Caco-2 (cell line): ENCODE measurements around the gene KCNA10. TPM values are rescaled to one million over a fixed set of nuclear protein-coding genes. Genes with fewer than 3 reads are reported as not detected.

Experiments used
- BruUV-seq: library from RNA; stranded (reverse); fragments of 400-500 nt; replicated peaks from 2 replicates; lab custom pipeline; 2021; lab: Mats Ljungman, UMichigan
- CTCF ChIA-PET: fragments of 300-600 bp; sonication (Branson Sonifier 250); formaldehyde crosslinking; loops from one replicate; lab custom pipeline; 2022; ENCODE audit warnings: antibody characterized with exemption; lab: Charles Lee
- POLR2A ChIA-PET: fragments of 300-600 bp; sonication (Branson Sonifier 250); formaldehyde crosslinking; loops from one replicate; lab custom pipeline; 2022; ENCODE audit warnings: antibody characterized with exemption; lab: Charles Lee
- DNase-seq, 2 experiments: peaks; one replicate each; pipeline versions ENCODE4 v3.0.0 to v3.0.0-alpha.2; 2020 to 2022
- H3K27me3 ChIP-seq: replicated peaks from 2 replicates; pipeline ENCODE4 v1.6.0; 2011; ENCODE audit warnings: low read length; ENCODE audit not compliant: control insufficient read depth, insufficient read depth
- H3K36me3 ChIP-seq: 2 replicates; pipeline ENCODE4 v1.5.1; 2011; ENCODE audit warnings: low read length; ENCODE audit not compliant: control insufficient read depth, insufficient read depth
- H3K4me1 ChIP-seq: fragments of 250-450 bp; sonication (Bioruptor Pico); 2 replicates; pipeline ENCODE4 v1.5.1; 2020; ENCODE audit warnings: mild to moderate bottlenecking
- H3K4me3 ChIP-seq: 2 replicates; pipeline ENCODE4 v1.5.1; 2011; ENCODE audit warnings: low read depth, mild to moderate bottlenecking, control low read depth, low read length
- H3K9me3 ChIP-seq: fragments of 250-450 bp; sonication (Bioruptor Pico); 2 replicates; pipeline ENCODE4 v1.5.1; 2020; ENCODE audit warnings: mild to moderate bottlenecking, moderate library complexity
- H3K27ac Mint-ChIP-seq: one replicate; pipeline ENCODE4 v1.8.0; 2022; ENCODE audit warnings: mixed read lengths; ENCODE audit not compliant: unreplicated experiment
- H3K27me3 Mint-ChIP-seq: one replicate; pipeline ENCODE4 v1.8.0; 2022; ENCODE audit warnings: mixed read lengths; ENCODE audit not compliant: insufficient read depth, unreplicated experiment
- H3K36me3 Mint-ChIP-seq: one replicate; pipeline ENCODE4 v1.8.0; 2022; ENCODE audit warnings: mild to moderate bottlenecking, mixed read lengths; ENCODE audit not compliant: insufficient read depth, unreplicated experiment
- H3K4me1 Mint-ChIP-seq: one replicate; pipeline ENCODE4 v1.8.0; 2022; ENCODE audit warnings: low read depth, mixed read lengths; ENCODE audit not compliant: unreplicated experiment
- H3K4me3 Mint-ChIP-seq: one replicate; pipeline ENCODE4 v1.8.0; 2022; ENCODE audit warnings: mild to moderate bottlenecking, moderate library complexity, mixed read lengths; ENCODE audit not compliant: unreplicated experiment
- H3K9me3 Mint-ChIP-seq: one replicate; pipeline ENCODE4 v1.8.0; 2022; ENCODE audit warnings: mixed read lengths; ENCODE audit not compliant: unreplicated experiment
- intact Hi-C: fragments of 100-400 bp; cut with micrococcal nuclease; formaldehyde crosslinking; loops from one replicate; pipeline ENCODE4 v1.10.0; 2022; ENCODE audit not compliant: unreplicated experiment
- total RNA-seq: library from RNA; stranded (reverse); gene quantifications from 2 replicates; pipeline ENCODE4 v1.2.3, GENCODE V29; 2022
- TF ChIP-seq, protein P1 (sequence below), 2 experiments: fragments of 200-600 bp in 1 of 2; IDR thresholded peaks; 1 replicate in 1 of 2; 2 replicates in 1 of 2; pipeline versions ENCODE4 v1.5.1 to v1.8.0; 2011 to 2022; ENCODE audit warnings: antibody characterized with exemption in 1 of 2, control low read depth in 1 of 2, inconsistent platforms in 1 of 2, low read depth in 1 of 2, low read length in 1 of 2, mild to moderate bottlenecking in 1 of 2, moderate library complexity in 1 of 2; ENCODE audit not compliant: insufficient read depth in 1 of 2, severe bottlenecking in 1 of 2, unreplicated experiment in 1 of 2

Gene KCNA10
- total RNA-seq, 1 experiment from 2014 or later, result not detected

DNA sequence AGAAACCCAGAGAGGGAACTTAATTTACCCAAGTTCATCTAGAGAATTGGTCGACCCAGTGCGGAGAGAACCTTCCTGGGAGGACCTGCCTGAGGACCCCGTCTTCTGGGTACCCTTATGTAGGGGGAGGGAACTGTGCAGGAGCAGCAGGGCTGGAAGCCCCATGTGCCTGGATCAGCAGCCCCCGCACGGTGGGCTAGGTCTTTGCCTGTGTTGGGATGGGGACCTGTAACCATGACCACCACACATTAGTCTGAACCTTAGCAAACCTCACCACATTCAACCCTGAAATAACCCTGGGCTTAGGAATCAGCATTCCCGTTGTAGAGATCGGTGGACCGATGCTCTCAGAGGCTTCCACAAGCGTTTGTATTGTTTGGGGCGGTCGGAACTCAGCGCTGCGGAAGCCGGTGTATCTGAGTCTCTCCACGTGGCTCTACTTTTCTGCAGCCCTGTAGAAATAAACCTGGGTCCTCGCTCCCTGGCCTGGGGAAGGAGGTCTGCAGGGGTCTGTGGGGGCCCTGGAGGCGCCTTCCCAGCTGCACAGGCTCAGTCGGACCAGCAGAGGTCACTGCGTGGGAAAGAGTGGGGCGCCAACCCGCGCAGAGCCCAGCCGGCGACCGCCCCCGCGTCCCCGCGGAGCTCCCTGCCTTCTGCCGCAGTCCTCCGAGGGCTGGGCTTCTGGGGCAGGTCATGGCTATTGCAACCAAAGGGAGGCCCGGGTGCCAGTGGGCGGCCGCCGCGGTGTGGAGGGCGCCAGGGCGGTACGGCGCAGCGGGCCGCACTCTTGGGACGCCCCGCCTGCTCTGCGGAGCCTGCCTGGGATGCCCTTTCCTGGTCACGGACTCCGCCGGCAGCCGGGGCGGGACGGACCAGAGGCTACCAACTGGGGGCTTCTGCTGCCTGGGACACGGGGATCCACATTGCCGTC, 36.2 kb upstream of the KCNA10 start:
- no peak overlapping the region for H3K4me3 Mint-ChIP-seq
- intact Hi-C loops, result no loop called here
- no peak overlapping the region for H3K27ac Mint-ChIP-seq
- H3K9me3 Mint-ChIP-seq, result no peaks in the 10 kb centered on the region
- H3K27me3 Mint-ChIP-seq, result peaks cover 30% of the 10 kb centered on the region
- POLR2A ChIA-PET, result no interaction called here
- TF ChIP-seq, protein P1, sequence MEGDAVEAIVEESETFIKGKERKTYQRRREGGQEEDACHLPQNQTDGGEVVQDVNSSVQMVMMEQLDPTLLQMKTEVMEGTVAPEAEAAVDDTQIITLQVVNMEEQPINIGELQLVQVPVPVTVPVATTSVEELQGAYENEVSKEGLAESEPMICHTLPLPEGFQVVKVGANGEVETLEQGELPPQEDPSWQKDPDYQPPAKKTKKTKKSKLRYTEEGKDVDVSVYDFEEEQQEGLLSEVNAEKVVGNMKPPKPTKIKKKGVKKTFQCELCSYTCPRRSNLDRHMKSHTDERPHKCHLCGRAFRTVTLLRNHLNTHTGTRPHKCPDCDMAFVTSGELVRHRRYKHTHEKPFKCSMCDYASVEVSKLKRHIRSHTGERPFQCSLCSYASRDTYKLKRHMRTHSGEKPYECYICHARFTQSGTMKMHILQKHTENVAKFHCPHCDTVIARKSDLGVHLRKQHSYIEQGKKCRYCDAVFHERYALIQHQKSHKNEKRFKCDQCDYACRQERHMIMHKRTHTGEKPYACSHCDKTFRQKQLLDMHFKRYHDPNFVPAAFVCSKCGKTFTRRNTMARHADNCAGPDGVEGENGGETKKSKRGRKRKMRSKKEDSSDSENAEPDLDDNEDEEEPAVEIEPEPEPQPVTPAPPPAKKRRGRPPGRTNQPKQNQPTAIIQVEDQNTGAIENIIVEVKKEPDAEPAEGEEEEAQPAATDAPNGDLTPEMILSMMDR (IDR thresholded peaks at IDR 0.05; ENCODE audit: insufficient read depth in 1 of 2, low read depth in 1 of 2, low read length in 1 of 2, severe bottlenecking in 1 of 2, unreplicated experiment in 1 of 2), result no peak
- no peaks in the 10 kb centered on the region for H3K36me3 ChIP-seq
- H3K9me3 ChIP-seq, result no peaks in the 10 kb centered on the region
- no peaks in the 10 kb centered on the region for H3K4me1 ChIP-seq
- no peaks in the 10 kb centered on the region for H3K27me3 ChIP-seq
- BruUV-seq, result no TSS peak
- H3K4me3 ChIP-seq, result no peak overlapping the region
- no peaks in the 10 kb centered on the region for H3K4me1 Mint-ChIP-seq
- CTCF ChIA-PET, result interaction anchor here (0.6 kb wide), 1 partner anchor 210 kb away, joined by 3 read pairs; no protein-coding TSS in a partner anchor
- no peaks in the 10 kb centered on the region for H3K36me3 Mint-ChIP-seq
- DNase-seq, result no peak

DNA sequence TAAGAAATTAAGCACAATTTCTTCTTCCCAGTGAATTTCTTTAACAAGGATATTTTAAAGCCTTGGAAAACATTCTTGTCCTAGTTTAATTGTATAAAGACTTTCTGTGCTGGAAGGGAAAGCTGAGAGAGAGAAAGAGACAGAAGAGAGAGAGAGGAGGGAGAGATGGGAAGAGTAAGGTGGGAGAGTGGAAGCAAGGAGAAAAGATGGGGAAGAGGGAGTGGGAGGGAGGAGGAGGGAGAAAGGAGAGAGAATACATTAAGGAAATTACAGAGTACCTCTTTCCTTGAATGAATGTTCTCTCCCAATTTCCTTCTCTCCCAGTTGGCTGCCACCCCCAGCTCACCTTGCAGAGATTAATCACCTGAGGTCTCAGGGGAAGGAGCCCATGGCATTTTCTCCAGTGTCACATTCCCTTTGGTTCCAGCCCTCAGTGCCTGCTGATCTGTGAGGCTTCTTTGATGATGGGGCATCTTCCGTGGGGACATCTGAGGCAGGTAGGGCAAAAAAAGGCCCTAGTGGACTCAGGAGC, 32.4 kb upstream of the KCNA10 start:
- Mint-ChIP-seq H3K27me3 (peaks cover 31% of the 10 kb centered on the region), H3K4me1 (no peaks in the 10 kb centered on the region), H3K9me3 (no peaks in the 10 kb centered on the region), H3K4me3 (no peak overlapping the region), H3K36me3 (no peaks in the 10 kb centered on the region), H3K27ac (no peak overlapping the region)
- H3K9me3 ChIP-seq, result no peaks in the 10 kb centered on the region
- H3K27me3 ChIP-seq, result no peaks in the 10 kb centered on the region
- no peak overlapping the region for H3K4me3 ChIP-seq
- TF ChIP-seq, protein P1 (IDR thresholded peaks at IDR 0.05; ENCODE audit: insufficient read depth in 1 of 2, low read depth in 1 of 2, low read length in 1 of 2, severe bottlenecking in 1 of 2, unreplicated experiment in 1 of 2), result no peak
- no TSS peak for BruUV-seq
- no peaks in the 10 kb centered on the region for H3K4me1 ChIP-seq
- ChIA-PET POLR2A (no interaction called here), CTCF (no interaction called here)
- intact Hi-C loops, result no loop called here
- H3K36me3 ChIP-seq, result no peaks in the 10 kb centered on the region
- DNase-seq, result no peak

DNA sequence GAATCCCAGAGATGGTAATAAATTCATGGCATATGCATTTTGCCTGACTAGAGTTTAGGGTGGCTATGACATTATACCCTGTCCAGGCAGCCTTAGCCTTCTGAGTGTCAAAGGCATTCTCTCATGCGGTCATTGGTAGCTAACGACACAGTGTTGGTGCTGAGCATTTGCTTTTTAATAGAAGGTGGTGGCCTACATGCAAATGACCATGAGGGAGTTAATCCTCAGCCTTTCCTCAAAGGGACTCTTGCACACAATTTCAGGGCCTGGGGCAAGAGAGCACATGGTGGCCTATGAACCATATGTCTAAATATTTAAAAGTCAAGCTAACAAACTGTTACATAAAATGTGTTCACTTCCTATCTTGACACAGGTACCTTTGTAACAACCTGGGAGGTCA, 30.9 kb upstream of the KCNA10 start:
- no peaks in the 10 kb centered on the region for H3K36me3 ChIP-seq
- no peak overlapping the region for H3K27ac Mint-ChIP-seq
- intact Hi-C loops, result no loop called here
- no peaks in the 10 kb centered on the region for H3K9me3 Mint-ChIP-seq
- H3K9me3 ChIP-seq, result no peaks in the 10 kb centered on the region
- no peaks in the 10 kb centered on the region for H3K4me1 ChIP-seq
- no TSS peak for BruUV-seq
- H3K27me3 ChIP-seq, result no peaks in the 10 kb centered on the region
- H3K4me3 ChIP-seq, result no peak overlapping the region
- H3K36me3 Mint-ChIP-seq, result no peaks in the 10 kb centered on the region
- H3K4me3 Mint-ChIP-seq, result no peak overlapping the region
- CTCF ChIA-PET, result interaction anchor here (0.7 kb wide), 1 partner anchor 211 kb away, joined by 3 read pairs; no protein-coding TSS in a partner anchor
- no peaks in the 10 kb centered on the region for H3K4me1 Mint-ChIP-seq
- POLR2A ChIA-PET, result no interaction called here
- TF ChIP-seq, protein P1 (IDR thresholded peaks at IDR 0.05; ENCODE audit: insufficient read depth in 1 of 2, low read depth in 1 of 2, low read length in 1 of 2, severe bottlenecking in 1 of 2, unreplicated experiment in 1 of 2), result no peak
- H3K27me3 Mint-ChIP-seq, result peaks cover 38% of the 10 kb centered on the region
- no peak for DNase-seq
